ENCODE results near the gene CNTN1. TPM values are rescaled to one million over a fixed set of nuclear protein-coding genes. Genes with fewer than 3 reads are reported as not detected.

CNTN1 gene
- total and polyA plus RNA-seq, 7 donors: 0.10 to 1.4 (median 0.23) TPM

DNA sequence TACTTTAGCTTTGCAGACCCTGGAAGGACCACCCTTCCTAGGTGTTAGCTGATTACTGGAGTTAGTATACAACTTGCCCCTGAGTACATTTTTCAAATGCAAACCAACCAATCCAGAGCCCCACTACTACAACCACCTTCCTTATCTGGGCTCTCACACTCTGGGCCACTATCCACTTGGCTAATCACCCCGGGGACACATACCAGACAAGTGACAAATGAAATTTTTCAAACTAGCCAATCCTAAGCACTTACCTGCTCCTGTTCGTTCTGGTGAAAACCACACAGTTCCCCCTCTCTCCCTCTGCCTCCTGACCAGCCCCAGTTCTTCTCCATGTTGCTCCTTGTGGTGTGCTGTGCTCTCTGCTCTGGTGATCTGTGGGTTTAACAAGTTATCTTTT is 140.4 kb downstream of the CNTN1 start:
- Histone ChIP-seq H3K36me3 (ENCODE audit: insufficient read depth in 1 of 2, low read depth in 1 of 2) (no peaks in the 10 kb centered on the region), H3K9me3 (no peaks in the 10 kb centered on the region), H3K27ac (no peak overlapping the region), H3K4me3 (no peak overlapping the region), H3K4me1 (no peaks in the 10 kb centered on the region), H3K27me3 (ENCODE audit: insufficient read depth in 3 of 3, low read length in 2 of 3) (no peaks in the 10 kb centered on the region)
- no peak for ATAC-seq
- 56 to 69% (median 63%) methylated on average over 2 of the region's 2 CpGs for WGBS, 3 donors
- intact Hi-C loops (cut with DNase I): no loop called here
- TF ChIP-seq, protein P1, sequence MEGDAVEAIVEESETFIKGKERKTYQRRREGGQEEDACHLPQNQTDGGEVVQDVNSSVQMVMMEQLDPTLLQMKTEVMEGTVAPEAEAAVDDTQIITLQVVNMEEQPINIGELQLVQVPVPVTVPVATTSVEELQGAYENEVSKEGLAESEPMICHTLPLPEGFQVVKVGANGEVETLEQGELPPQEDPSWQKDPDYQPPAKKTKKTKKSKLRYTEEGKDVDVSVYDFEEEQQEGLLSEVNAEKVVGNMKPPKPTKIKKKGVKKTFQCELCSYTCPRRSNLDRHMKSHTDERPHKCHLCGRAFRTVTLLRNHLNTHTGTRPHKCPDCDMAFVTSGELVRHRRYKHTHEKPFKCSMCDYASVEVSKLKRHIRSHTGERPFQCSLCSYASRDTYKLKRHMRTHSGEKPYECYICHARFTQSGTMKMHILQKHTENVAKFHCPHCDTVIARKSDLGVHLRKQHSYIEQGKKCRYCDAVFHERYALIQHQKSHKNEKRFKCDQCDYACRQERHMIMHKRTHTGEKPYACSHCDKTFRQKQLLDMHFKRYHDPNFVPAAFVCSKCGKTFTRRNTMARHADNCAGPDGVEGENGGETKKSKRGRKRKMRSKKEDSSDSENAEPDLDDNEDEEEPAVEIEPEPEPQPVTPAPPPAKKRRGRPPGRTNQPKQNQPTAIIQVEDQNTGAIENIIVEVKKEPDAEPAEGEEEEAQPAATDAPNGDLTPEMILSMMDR (IDR thresholded peaks at IDR 0.05): no peak
- DNase-seq: no peak

DNA sequence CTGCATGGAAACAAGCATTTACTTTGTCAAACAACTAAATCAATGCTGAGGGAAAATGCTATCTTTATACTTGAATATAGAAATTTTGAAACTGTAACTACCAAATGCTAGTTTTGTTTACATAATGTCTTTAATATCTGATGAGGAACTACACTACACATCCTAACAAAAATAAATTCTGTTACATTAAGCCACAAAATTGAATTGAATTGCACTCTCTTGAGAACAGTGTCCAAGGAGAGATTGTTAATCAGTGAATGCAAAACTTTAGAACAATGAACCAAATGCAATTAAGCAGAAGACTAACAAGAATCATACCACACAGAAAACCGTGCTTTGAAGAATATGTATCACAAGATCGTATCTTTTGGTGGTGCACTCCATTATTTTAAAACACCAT is 141.6 kb downstream of the CNTN1 start:
- Histone ChIP-seq H3K4me1 (no peaks in the 10 kb centered on the region), H3K36me3 (ENCODE audit: insufficient read depth in 1 of 2, low read depth in 1 of 2) (no peaks in the 10 kb centered on the region), H3K4me3 (no peak overlapping the region), H3K27ac (no peak overlapping the region), H3K9me3 (no peaks in the 10 kb centered on the region), H3K27me3 (ENCODE audit: insufficient read depth in 3 of 3, low read length in 2 of 3) (no peaks in the 10 kb centered on the region)
- DNase-seq (no peak), ATAC-seq (no peak)
- 85 to 86% (median 85%) methylated on average over 2 of the region's 2 CpGs for WGBS, 3 donors
- intact Hi-C loops (cut with DNase I): no loop called here
- TF ChIP-seq, protein P1 (IDR thresholded peaks at IDR 0.05): no peak

DNA sequence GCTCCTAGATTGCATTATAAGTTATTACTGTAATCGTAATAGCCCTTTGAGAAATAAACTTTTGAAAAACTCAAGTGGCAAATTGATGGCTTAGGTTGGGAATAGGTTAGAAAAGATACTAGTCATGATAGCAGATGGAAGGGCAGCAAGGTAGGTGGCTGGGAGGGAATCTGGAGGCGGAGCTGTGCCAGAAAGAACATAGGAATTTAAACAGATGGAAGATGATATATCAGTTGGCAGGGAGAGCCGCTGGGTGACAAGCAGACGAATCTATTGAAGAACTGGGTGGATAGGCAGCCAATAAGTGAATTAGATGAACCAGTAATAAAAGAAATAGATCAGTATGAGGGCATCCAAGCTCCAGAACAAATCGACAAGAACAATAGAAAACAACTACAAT is 142.1 kb downstream of the CNTN1 start:
- WGBS, 3 donors: 62 to 68% (median 67%) methylated on average over 5 of the region's 5 CpGs
- H3K27ac ChIP-seq: no peak overlapping the region
- no peaks in the 10 kb centered on the region for H3K4me1 ChIP-seq
- no peak overlapping the region for H3K4me3 ChIP-seq
- TF ChIP-seq, protein P1 (IDR thresholded peaks at IDR 0.05): no peak
- intact Hi-C loops (cut with DNase I): no loop called here
- H3K36me3 ChIP-seq (ENCODE audit: insufficient read depth in 1 of 2, low read depth in 1 of 2): no peaks in the 10 kb centered on the region
- no peaks in the 10 kb centered on the region for H3K9me3 ChIP-seq
- no peaks in the 10 kb centered on the region for H3K27me3 ChIP-seq (ENCODE audit: insufficient read depth in 3 of 3, low read length in 2 of 3)
- DNase-seq (no peak), ATAC-seq (no peak)

DNA sequence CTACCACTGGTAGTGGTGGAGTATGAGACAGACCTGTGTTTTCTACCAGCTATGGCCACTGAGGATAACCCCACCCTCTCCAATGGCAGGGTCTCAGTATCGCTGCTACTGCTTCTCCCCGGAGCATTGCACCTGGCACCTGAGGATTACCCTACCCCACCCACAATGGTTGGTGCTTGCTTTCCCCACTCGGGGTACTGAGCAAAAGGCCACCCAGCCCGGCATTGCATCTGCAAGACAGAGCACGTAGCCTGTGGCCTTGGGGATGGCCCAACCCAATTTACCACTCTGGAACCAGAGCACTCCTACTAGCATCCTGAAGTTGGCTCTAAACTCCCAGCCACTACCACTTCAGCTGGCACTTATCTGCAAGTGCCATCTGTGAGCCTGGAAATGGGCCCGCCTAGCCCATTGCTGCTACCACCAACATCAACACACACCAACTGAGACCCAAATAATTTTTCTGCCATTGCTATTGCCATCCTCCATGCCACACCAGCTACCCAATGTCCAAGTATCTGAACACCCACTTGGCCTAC is 145.7 kb downstream of the CNTN1 start:
- ATAC-seq: no peak

More for the DNA sequence above, 145.7 kb downstream of the CNTN1 start:
- no peaks in the 10 kb centered on the region for H3K27me3 ChIP-seq (ENCODE audit: insufficient read depth in 3 of 3, low read length in 2 of 3)
- H3K27ac ChIP-seq: no peak overlapping the region
- H3K4me3 ChIP-seq: no peak overlapping the region
- DNase-seq: no peak
- TF ChIP-seq, protein P1 (IDR thresholded peaks at IDR 0.05): no peak
- no peaks in the 10 kb centered on the region for H3K4me1 ChIP-seq
- 93 to 96% (median 94%) methylated on average over 6 of the region's 6 CpGs for WGBS, 3 donors
- intact Hi-C loops (cut with DNase I): no loop called here
- no peaks in the 10 kb centered on the region for H3K9me3 ChIP-seq
- H3K36me3 ChIP-seq (ENCODE audit: insufficient read depth in 1 of 2, low read depth in 1 of 2): no peaks in the 10 kb centered on the region
